GM21723 (cell line): Measurements from ENCODE around the gene ZNF793.

ENCODE experiments used
- ATAC-seq: cut with Tn5 transposase; IDR thresholded peaks from one replicate; pipeline ENCODE4 v1.9.1; 2021; ENCODE audit warnings: mild to moderate bottlenecking, moderate library complexity; ENCODE audit not compliant: unreplicated experiment

Gene ZNF793

DNA sequence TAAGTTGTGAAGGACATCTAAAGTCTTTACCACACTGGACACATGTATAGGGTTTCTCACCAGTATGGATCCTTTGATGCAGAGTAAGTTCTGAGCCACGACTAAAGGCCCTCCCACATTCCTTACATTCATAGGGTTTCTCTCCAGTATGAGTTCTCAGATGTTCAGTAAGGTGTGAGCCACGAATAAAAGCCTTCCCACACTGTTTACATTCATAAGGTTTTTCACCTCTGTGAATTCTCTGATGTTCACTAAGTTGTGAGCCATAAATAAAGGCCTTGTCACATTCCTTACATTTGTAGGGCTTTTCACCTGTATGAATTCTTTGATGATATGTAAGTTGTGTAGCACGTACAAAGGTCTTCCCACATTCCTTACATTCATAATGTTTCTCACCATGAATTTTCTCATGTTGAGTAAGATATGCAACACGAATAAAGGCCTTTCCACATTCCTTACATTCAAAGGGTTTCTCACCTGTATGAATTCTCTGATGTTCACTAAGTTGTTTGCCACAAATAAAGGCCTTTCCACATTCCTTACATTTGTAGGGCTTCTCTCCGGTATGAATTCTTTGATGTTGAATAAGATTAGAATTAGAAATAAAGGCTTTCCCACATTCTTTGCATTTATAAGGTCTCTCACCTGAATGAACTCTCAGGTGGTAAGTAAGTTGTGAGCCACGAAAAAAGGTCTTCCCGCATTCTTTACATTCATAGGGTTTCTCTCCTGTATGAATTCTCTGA lies 58.1 kb downstream of the ZNF793 start:
- ATAC-seq, result no peak

DNA sequence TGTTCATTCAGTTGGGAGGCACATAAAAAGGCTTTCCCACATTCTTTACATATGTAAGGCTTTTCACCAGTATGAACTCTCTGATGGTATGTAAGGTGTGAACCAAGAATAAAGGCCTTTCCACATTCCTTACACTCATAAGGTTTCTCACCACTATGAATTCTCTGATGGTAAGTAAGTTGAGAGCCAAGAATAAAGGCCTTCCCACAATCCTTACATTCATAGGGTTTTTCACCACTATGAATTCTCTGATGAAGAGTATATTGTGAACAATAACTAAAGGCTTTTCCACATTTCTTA lies 58.6 kb downstream of the ZNF793 start:
- ATAC-seq, result no peak

DNA sequence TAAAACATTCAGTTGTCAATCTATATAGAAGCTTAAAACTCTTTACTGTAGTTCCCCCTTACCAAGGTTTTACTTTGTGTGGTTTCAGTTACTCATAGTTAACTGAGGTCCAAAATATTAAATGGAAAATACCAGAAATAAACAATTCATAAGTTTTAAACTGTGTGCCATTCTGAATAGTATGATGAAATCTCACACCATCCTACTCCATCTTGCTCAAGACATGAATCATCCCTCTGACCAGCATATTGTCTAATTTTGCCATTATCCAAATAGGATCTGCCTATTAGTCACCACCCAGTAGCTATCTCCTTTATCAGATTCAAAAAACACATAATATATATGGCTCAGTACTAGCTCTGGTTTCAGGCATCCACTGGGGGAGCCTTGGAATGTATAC lies 65.5 kb downstream of the ZNF793 start:
- ATAC-seq, result no peak

DNA sequence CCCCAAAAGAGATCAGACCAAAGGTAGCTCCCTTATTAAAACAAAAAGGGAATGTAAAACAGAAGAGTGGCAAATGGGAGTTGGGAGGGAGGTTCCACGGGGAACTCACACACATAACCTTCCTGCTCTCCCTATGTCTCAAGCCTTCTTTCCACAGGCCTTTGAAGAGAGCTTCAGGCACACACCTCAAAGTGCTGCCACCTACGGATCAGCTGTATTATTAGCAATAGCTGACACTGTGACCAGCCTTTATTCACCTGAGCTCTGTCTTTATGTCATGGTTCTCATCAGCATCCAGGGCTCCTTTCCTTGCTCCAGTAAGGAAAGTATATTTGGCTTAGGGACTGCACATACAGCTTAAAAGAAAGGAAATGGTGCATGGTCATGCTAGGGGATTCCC lies 76.6 kb downstream of the ZNF793 start:
- no peak for ATAC-seq
